ENCODE measurements around the gene KIF23.
A peak's percentile ranks its signal among the peaks of the same experiment; 100 is the strongest.

Gene KIF23

GRCh38 chr15:69460481-69460880 lies 46.3 kb downstream of the KIF23 start:
- DNase-seq (ENCODE audit: extremely low read depth, low read depth): no peak
- TF ChIP-seq CTCF (IDR thresholded peaks at IDR 0.05; ENCODE audit: low read depth, low read length): no peak

GRCh38 chr15:69462030-69462492 lies 47.9 kb downstream of the KIF23 start:
- TF ChIP-seq CTCF (IDR thresholded peaks at IDR 0.05; ENCODE audit: low read depth, low read length): no peak

DNA sequence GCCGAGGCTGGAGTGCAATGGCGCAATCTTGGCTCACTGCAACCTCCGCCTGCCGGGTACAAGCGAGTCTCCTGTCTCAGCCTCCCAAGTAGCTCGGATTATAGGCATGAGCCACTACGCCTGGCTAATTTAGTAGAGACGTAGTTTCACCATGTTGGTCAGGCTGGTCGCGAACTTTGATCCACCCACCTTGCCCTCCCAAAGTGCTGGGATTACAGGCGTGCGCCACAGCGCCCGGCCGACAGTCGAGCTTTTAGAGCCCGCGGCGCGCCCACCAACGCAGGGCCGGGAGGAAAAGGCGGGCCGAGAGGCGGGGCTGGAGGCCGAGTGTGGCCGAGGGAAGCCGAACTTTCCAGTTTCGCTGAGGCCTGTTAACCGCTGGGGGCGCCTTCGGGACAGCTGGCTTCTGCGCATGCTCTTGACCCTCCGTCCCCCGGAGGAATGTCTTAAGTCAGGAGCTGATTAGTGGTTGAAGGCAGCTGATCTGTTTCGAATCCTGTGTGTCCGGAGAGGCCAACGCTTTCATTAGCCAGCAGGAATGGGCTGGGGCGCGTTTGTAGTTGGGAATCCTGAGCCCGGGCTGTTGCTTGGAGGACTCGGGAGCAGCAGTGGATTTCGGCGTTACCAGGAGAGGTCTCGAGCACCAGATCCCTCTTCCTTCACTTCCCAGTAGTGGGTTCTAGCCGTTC lies 48.5 kb downstream of the KIF23 start:
- peak; percentile 85 for TF ChIP-seq CTCF (IDR thresholded peaks at IDR 0.05; ENCODE audit: low read depth, low read length)
- DNase-seq (ENCODE audit: extremely low read depth, low read depth): peak; percentile 98

More at GRCh38 chr15:69462030-69462492, 47.9 kb downstream of the KIF23 start:
- DNase-seq (ENCODE audit: extremely low read depth, low read depth): no peak

- no peak for TF ChIP-seq CTCF (IDR thresholded peaks at IDR 0.05; ENCODE audit: low read depth, low read length)
- DNase-seq (ENCODE audit: extremely low read depth, low read depth): no peak
These were observed 49.1 kb downstream of the KIF23 start for GRCh38 chr15:69463182-69463756.

GRCh38 chr15:69465253-69465652 lies 51.1 kb downstream of the KIF23 start:
- TF ChIP-seq CTCF (IDR thresholded peaks at IDR 0.05; ENCODE audit: low read depth, low read length): no peak
- DNase-seq (ENCODE audit: extremely low read depth, low read depth): no peak

GRCh38 chr15:69466733-69467132 lies 52.6 kb downstream of the KIF23 start:
- TF ChIP-seq CTCF (IDR thresholded peaks at IDR 0.05; ENCODE audit: low read depth, low read length): no peak
- no peak for DNase-seq (ENCODE audit: extremely low read depth, low read depth)

- DNase-seq (ENCODE audit: extremely low read depth, low read depth): no peak
- TF ChIP-seq CTCF (IDR thresholded peaks at IDR 0.05; ENCODE audit: low read depth, low read length): no peak
These were observed 53.5 kb downstream of the KIF23 start for GRCh38 chr15:69467636-69468035.

Data from AG09319 (cell line).